ENCODE results near the gene RNF212B. TPM values are rescaled to one million over a fixed set of nuclear protein-coding genes. Genes with fewer than 3 reads are reported as not detected.

The RNF212B gene
- total and polyA plus RNA-seq, 2 donors (not counting 3 experiments of a cell fraction or from before 2014, with no cell fraction given): not detected

DNA sequence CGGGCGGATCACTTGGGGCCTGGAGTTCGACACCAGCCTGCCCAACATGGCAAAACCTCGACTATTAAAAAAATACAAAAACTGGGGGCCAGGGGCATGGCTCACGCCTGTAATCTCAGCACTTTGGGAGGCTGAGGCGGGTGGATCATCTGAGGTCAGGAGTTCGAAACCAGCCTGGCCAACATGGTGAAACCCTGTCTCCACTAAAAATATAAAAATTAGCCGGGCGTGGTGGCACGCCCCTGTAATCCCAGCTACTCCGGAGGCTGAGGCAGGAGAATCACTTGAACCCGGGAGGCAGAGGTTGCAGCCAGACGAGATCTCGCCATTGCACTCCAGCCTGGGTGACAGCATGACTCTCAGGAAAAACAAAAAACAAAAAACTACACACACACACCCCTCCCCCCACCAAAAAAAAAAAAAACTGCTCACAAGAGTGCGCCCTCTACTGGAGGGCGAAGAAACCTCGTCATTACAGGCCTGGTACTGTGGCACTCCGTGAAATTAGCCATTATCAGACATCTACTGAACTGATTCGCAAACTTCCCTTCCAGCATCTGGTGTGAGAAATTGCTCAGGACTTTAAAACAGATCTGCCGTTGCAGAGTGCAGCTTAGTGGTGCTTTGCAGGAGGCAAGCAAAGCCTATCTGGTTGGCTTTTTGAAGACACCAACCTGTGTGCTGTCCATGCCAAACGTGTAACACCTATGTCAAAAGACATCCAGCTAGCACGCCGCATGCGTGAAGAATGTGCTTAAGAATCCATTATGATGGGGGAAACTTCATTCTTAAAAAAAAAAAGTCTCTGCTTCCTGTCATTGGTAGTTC is 57.2 kb downstream of the RNF212B start:
- dilution Hi-C loops (cut with MboI; ENCODE audit: extremely low pct_ligation_motif_present, low sequenced_read_pairs): no loop called here
- FAIRE-seq (peak; percentile 83), DNase-seq (ENCODE audit: low read depth, low spot score) (peak; percentile 55)
- Histone ChIP-seq H4K20me1 (replicated peaks; ENCODE audit: control insufficient read depth, extremely low read depth, insufficient read depth, low read length) (no peaks in the 10 kb centered on the region), H3K79me2 (ENCODE audit: control insufficient read depth, insufficient read depth, low read length) (no peaks in the 10 kb centered on the region), H3K9me1 (replicated peaks; ENCODE audit: control insufficient read depth, extremely low read depth, insufficient read depth, low read length) (no peaks in the 10 kb centered on the region), H3K4me1 (ENCODE audit: control insufficient read depth, extremely low read depth, insufficient read depth, low read length) (peaks cover under 1% of the 10 kb centered on the region), H3K27ac (ENCODE audit: insufficient read depth, low read depth, low read length) (no peak overlapping the region), H3K4me2 (ENCODE audit: insufficient read depth, low read length) (no peak overlapping the region), H3K9ac (replicated peaks; ENCODE audit: extremely low read depth, insufficient read depth, low read length) (no peak overlapping the region), H3K36me3 (ENCODE audit: control insufficient read depth in 2 of 2, extremely low read depth in 1 of 2, insufficient read depth in 2 of 2, low read length in 2 of 2) (no peaks in the 10 kb centered on the region), H2AFZ (ENCODE audit: low read depth, low read length) (no peak overlapping the region), H3K4me3 (replicated peaks in 1 of 3; ENCODE audit: insufficient read depth in 1 of 3, low read depth in 1 of 3, low read length in 3 of 3) (no peak overlapping the region), H3K27me3 (ENCODE audit: control insufficient read depth in 2 of 2, insufficient read depth in 2 of 2, low read length in 2 of 2) (peaks cover 6% of the 10 kb centered on the region in 2 experiments), H3K9me3 (replicated peaks; ENCODE audit: control insufficient read depth, insufficient read depth, low read length) (no peaks in the 10 kb centered on the region)
- no TSS peak for BruUV-seq (replicated peaks)
- ChIA-PET CTCF (interaction anchor here (0.5 to 2.9 kb wide), 10 partner anchors 8 to 226 kb away, joined by 3 to 23 read pairs (median 4); partner anchors contain the start of genes HOMEZ and PABPN1), POLR2A (interaction anchor here (0.7 kb wide), 1 partner anchor 186 kb away, joined by 3 read pairs; no protein-coding TSS in a partner anchor)
- intact Hi-C loops (cut with micrococcal nuclease): loop anchor here (1.0 kb wide), 2 partner anchors 9 to 30 kb away; partner anchors contain the start of gene HOMEZ
- no peak for TF ChIP-seq FOS (IDR thresholded peaks at IDR 0.05; ENCODE audit: borderline replicate concordance, insufficient read depth, low read length)
- TF ChIP-seq EZH2 (IDR thresholded peaks at IDR 0.05; ENCODE audit: borderline replicate concordance, low read depth, low read length, severe bottlenecking): no peak
- TF ChIP-seq, protein P1, sequence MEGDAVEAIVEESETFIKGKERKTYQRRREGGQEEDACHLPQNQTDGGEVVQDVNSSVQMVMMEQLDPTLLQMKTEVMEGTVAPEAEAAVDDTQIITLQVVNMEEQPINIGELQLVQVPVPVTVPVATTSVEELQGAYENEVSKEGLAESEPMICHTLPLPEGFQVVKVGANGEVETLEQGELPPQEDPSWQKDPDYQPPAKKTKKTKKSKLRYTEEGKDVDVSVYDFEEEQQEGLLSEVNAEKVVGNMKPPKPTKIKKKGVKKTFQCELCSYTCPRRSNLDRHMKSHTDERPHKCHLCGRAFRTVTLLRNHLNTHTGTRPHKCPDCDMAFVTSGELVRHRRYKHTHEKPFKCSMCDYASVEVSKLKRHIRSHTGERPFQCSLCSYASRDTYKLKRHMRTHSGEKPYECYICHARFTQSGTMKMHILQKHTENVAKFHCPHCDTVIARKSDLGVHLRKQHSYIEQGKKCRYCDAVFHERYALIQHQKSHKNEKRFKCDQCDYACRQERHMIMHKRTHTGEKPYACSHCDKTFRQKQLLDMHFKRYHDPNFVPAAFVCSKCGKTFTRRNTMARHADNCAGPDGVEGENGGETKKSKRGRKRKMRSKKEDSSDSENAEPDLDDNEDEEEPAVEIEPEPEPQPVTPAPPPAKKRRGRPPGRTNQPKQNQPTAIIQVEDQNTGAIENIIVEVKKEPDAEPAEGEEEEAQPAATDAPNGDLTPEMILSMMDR (IDR thresholded peaks at IDR 0.05; ENCODE audit: extremely low read depth in 1 of 2, insufficient read depth in 1 of 2, low read depth in 1 of 2, low read length in 2 of 2): peak; percentile 85 to 87
- TF ChIP-seq, protein P2, sequence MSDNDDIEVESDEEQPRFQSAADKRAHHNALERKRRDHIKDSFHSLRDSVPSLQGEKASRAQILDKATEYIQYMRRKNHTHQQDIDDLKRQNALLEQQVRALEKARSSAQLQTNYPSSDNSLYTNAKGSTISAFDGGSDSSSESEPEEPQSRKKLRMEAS (IDR thresholded peaks at IDR 0.05; ENCODE audit: insufficient read depth, insufficient read length): no peak

Measured in endothelial cell of umbilical vein (primary cell).